Lower lobe of right lung (tissue), 2 donors: Measurements from ENCODE around the gene MTHFD1. TPM values are rescaled to one million over a fixed set of nuclear protein-coding genes. Genes with fewer than 3 reads are reported as not detected.
"Not testable (repeated sequence)": the region's sequence is repeated elsewhere in the genome, so short reads cannot be mapped to it uniquely, and the experiment has no call there.

Experiments
- ATAC-seq, 2 donors: fragments of 200-7000 bp; cut with Tn5 transposase; one replicate each; pipeline ENCODE4 v1.9.1; 2020 to 2022; ENCODE audit warnings: mild to moderate bottlenecking in 2 of 2, moderate library complexity in 2 of 2
- DNase-seq: peaks from one replicate; pipeline ENCODE4 v3.0.0-alpha.2; 2020
- H3K27ac ChIP-seq: fragments of 200-600 bp; one replicate; pipeline ENCODE4 v1.8.0; 2022
- H3K27me3 ChIP-seq: fragments of 200-600 bp; one replicate; pipeline ENCODE4 v1.8.0; 2022; ENCODE audit warnings: low read depth
- H3K36me3 ChIP-seq: fragments of 200-600 bp; one replicate; pipeline ENCODE4 v1.8.0; 2022; ENCODE audit warnings: mild to moderate bottlenecking
- H3K4me1 ChIP-seq: fragments of 200-600 bp; one replicate; pipeline ENCODE4 v1.8.0; 2022
- H3K4me3 ChIP-seq: fragments of 200-600 bp; one replicate; pipeline ENCODE4 v1.8.0; 2022; ENCODE audit warnings: mild to moderate bottlenecking
- H3K9me3 ChIP-seq: fragments of 200-600 bp; one replicate; pipeline ENCODE4 v1.8.0; 2022
- intact Hi-C: fragments of 100-400 bp; cut with DNase I; formaldehyde crosslinking; loops from one replicate; pipeline ENCODE4 v1.11.0; 2022
- total RNA-seq: library from RNA; stranded (reverse); fragmentation: NEBNext Ultra II Directional; extraction: Animal tissue kit (Norgen Biotek cat#: 25700); gene quantifications from one replicate; pipeline ENCODE4 v1.2.1, GENCODE V29; 2021
- TF ChIP-seq, protein P1 (sequence below): fragments of 200-600 bp; IDR thresholded peaks from one replicate; pipeline ENCODE4 v1.8.0; 2022; ENCODE audit warnings: antibody characterized with exemption, mild to moderate bottlenecking
- donor health status: DM: no; HTN: yes; CAD: no; lungs with severe emphysema.

MTHFD1 gene
- total RNA-seq, 1 donor from 2014 or later: 46.3 TPM

DNA sequence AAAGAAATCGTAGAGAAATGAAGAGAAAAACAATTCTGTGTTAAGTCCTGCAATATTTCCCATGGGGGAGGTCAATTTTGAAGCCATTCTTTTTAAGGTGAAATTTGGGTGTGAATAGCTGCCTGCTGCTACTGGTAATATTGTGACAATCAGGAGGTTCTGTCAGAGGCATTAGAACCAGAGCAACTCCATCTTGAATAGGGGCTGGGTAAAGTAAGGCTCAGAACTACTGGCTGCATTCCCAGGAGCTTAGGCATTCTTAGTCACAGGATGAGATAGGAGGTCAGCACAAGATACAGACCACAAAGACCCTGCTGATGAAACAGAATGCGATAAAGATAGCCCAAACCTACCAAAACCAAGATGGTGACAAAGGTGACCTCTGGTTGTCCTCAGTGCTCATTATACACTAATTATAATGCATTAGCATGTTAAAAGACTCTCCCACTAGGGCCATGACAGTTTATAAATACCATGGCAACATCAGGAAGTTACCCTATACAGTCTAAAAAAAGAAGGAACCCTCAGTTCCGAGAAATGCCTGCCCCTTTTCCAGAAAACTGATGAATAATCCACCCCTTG, 24.8 kb upstream of the MTHFD1 start:
- H3K36me3 ChIP-seq: no peaks in the 10 kb centered on the region
- no peak overlapping the region for H3K27ac ChIP-seq
- ATAC-seq: no peak
- intact Hi-C loops: no loop called here
- H3K4me3 ChIP-seq: no peak overlapping the region
- DNase-seq: no peak
- H3K9me3 ChIP-seq: no peaks in the 10 kb centered on the region
- no peaks in the 10 kb centered on the region for H3K27me3 ChIP-seq
- H3K4me1 ChIP-seq: no peaks in the 10 kb centered on the region
- TF ChIP-seq, protein P1, sequence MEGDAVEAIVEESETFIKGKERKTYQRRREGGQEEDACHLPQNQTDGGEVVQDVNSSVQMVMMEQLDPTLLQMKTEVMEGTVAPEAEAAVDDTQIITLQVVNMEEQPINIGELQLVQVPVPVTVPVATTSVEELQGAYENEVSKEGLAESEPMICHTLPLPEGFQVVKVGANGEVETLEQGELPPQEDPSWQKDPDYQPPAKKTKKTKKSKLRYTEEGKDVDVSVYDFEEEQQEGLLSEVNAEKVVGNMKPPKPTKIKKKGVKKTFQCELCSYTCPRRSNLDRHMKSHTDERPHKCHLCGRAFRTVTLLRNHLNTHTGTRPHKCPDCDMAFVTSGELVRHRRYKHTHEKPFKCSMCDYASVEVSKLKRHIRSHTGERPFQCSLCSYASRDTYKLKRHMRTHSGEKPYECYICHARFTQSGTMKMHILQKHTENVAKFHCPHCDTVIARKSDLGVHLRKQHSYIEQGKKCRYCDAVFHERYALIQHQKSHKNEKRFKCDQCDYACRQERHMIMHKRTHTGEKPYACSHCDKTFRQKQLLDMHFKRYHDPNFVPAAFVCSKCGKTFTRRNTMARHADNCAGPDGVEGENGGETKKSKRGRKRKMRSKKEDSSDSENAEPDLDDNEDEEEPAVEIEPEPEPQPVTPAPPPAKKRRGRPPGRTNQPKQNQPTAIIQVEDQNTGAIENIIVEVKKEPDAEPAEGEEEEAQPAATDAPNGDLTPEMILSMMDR: no peak

DNA sequence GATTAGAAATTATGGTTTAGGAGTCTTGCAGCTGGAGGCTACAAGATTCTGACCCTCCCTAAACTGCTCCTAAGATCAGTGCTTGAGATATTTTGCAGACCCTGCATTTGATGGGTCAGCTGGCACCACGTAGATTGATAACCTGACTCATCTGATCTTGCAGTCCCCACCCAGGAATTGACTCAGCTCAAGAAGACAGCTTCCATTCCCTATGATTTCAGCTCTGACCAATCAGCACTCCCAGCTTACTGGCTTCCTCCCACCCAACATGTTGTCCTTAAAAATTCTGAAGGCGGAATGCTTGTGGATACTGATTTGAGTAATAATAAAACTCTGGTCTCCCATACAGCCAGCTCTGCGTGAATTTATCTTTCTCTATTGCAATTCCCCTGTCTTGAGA, 23.2 kb upstream of the MTHFD1 start:
- H3K9me3 ChIP-seq: no peaks in the 10 kb centered on the region
- intact Hi-C loops: no loop called here
- H3K4me1 ChIP-seq: no peaks in the 10 kb centered on the region
- no peaks in the 10 kb centered on the region for H3K36me3 ChIP-seq
- H3K4me3 ChIP-seq: no peak overlapping the region
- no peak for DNase-seq
- H3K27me3 ChIP-seq: no peaks in the 10 kb centered on the region
- TF ChIP-seq, protein P1: no peak
- H3K27ac ChIP-seq: no peak overlapping the region
- ATAC-seq: no peak

DNA sequence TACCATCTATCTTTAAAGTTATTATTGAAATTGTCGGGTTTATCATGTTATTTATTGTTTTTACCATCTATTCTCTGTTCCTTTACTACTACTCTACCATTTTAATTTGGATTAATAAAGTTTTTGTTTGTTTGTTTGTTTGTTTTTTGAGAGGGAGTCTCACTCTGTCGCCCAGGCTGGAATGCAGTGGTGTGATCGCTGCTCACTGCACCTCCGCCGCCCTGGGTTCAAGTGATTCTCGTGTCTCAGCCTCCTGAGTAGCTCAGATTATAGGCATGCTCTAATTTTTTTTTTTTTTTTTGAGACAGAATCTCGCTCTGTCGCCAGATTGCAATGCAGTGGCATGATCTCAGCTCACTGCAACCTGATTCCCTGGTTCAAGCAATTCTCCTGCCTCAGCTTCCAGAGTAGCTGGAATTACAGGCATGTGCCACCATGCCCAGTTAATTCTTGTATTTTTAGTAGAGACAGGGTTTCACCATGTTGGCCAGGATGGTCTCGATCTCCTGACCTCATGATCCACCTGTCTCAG, 22.7 kb upstream of the MTHFD1 start:
- ATAC-seq: not testable (repeated sequence)

DNA sequence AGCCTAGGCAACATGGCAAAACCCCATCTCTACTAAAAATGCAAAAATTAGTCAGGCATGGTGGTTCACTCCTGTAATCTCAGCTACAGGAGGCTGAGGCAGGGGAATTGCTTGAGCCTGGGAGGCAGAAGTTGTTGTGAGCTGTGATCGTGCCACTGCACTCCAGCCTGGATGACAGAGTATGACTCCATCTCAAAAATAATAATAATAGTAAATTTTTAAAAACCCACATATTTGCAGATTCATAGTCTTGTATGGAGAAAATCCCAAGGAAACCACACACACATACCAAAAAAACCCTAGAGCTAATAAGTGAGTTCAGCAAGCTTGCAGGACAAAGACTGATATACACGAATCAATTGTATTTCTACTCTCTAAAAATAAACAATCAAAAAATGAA, 19.0 kb upstream of the MTHFD1 start:
- H3K4me3 ChIP-seq: no peak overlapping the region

More for the DNA sequence above, 22.7 kb upstream of the MTHFD1 start:
- H3K9me3 ChIP-seq, H3K4me1 ChIP-seq, DNase-seq, H3K4me3 ChIP-seq, intact Hi-C loops, H3K27ac ChIP-seq, H3K27me3 ChIP-seq, H3K36me3 ChIP-seq: not testable (repeated sequence)

DNA sequence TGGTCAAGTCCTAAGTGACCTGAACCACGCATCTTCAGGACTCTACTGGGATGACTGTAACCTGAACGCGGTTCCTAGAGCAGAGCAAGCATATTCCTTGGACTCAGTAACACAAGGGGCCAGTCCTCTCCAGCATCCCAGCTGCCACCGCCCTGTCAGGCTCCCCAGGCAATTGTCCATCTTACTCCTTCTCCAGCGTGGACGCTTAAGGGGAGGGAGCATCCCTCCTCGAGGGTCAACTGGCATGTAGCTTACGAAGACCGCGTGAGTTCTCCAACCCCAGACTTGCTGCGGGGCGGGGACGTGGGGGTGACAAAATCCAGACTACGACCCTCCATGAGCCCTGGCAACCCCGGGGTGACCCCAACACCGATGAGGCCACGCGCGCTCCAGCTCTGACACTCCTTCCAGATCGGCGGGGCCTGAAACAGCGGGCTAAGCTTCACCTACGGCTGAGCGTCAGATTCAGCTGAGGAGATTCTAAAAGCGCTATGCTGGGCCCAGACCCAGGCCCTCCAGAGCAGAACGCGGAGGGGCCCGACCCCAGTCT, 846 bp upstream of the MTHFD1 start:
- H3K27ac ChIP-seq: peak overlapping the region; percentile 91
- TF ChIP-seq, protein P1: no peak
- intact Hi-C loops: no loop called here

More for the DNA sequence above, 19.0 kb upstream of the MTHFD1 start:
- TF ChIP-seq, protein P1: no peak
- ATAC-seq (no peak), DNase-seq (no peak)
- no peaks in the 10 kb centered on the region for H3K4me1 ChIP-seq
- no peaks in the 10 kb centered on the region for H3K36me3 ChIP-seq
- no peak overlapping the region for H3K27ac ChIP-seq
- no peaks in the 10 kb centered on the region for H3K27me3 ChIP-seq
- no peaks in the 10 kb centered on the region for H3K9me3 ChIP-seq
- intact Hi-C loops: no loop called here

More for the DNA sequence above, 846 bp upstream of the MTHFD1 start:
- no peak for DNase-seq
- Histone ChIP-seq H3K9me3 (no peaks in the 10 kb centered on the region), H3K36me3 (peaks cover 8% of the 10 kb centered on the region), H3K27me3 (no peaks in the 10 kb centered on the region), H3K4me3 (peak overlapping the region; percentile 86), H3K4me1 (peaks cover 26% of the 10 kb centered on the region)
- peak; percentile 5 to 23 for ATAC-seq
